Endodermal cell (in vitro differentiated cells): Measurements from ENCODE around the gene PTPRM. TPM values are rescaled to one million over a fixed set of nuclear protein-coding genes. Genes with fewer than 3 reads are reported as not detected.

Source experiments
- DNase-seq: peaks from one replicate; pipeline ENCODE4 v3.0.0-alpha.2; 2017
- H3K27ac ChIP-seq: 2 replicates; pipeline ENCODE4 v1.5.1; 2013; ENCODE audit warnings: mild to moderate bottlenecking, low read depth, low read length, moderate library complexity
- H3K27me3 ChIP-seq: 2 replicates; pipeline ENCODE4 v1.6.1; 2013; ENCODE audit warnings: mild to moderate bottlenecking, low read length, moderate library complexity; ENCODE audit not compliant: insufficient read depth, control insufficient read depth, poor library complexity, severe bottlenecking
- H3K36me3 ChIP-seq: 2 replicates; pipeline ENCODE4 v1.7.0; 2013; ENCODE audit warnings: mild to moderate bottlenecking, low read length, moderate library complexity; ENCODE audit not compliant: control insufficient read depth, insufficient read depth
- H3K4me1 ChIP-seq: one replicate; pipeline ENCODE4 v1.7.0; 2013; ENCODE audit warnings: low read length; ENCODE audit not compliant: control insufficient read depth, insufficient read depth
- H3K4me3 ChIP-seq: 2 replicates; pipeline ENCODE4 v1.5.1; 2013; ENCODE audit warnings: mild to moderate bottlenecking, low read length, moderate library complexity
- H3K9ac ChIP-seq: 2 replicates; pipeline ENCODE4 v1.6.1; 2013; ENCODE audit warnings: mild to moderate bottlenecking, low read length, moderate library complexity; ENCODE audit not compliant: poor library complexity, severe bottlenecking; ENCODE audit errors: extremely low read depth
- H3K9me3 ChIP-seq: 2 replicates; pipeline ENCODE4 v1.6.1; 2013; ENCODE audit warnings: mild to moderate bottlenecking, low read length, moderate library complexity; ENCODE audit not compliant: control insufficient read depth
- H3K27ac Mint-ChIP-seq: 2 replicates; pipeline ENCODE4 v1.8.0; 2020; ENCODE audit warnings: mixed read lengths
- H3K27me3 Mint-ChIP-seq: 2 replicates; pipeline ENCODE4 v1.8.0; 2021; ENCODE audit warnings: mild to moderate bottlenecking, mixed read lengths; ENCODE audit not compliant: insufficient read depth
- H3K36me3 Mint-ChIP-seq: 2 replicates; pipeline ENCODE4 v1.8.0; 2020; ENCODE audit warnings: low read depth, mixed read lengths
- H3K4me1 Mint-ChIP-seq: 2 replicates; pipeline ENCODE4 v1.8.0; 2020; ENCODE audit warnings: mixed read lengths
- H3K4me3 Mint-ChIP-seq: 2 replicates; pipeline ENCODE4 v1.8.0; 2020; ENCODE audit warnings: mild to moderate bottlenecking, moderate library complexity, mixed read lengths
- H3K9me3 Mint-ChIP-seq: 2 replicates; pipeline ENCODE4 v1.8.0; 2020; ENCODE audit warnings: mild to moderate bottlenecking, mixed read lengths
- WGBS, 2 experiments: methylation state at CpG; one replicate each; pipeline versions ENCODE4 v1.1.5 to v1.1.7; 2013; ENCODE audit warnings: missing lambda C conversion rate in 2 of 2, mixed read lengths in 1 of 2; ENCODE audit not compliant: insufficient coverage in 1 of 2, insufficient read length in 1 of 2; 5-methylcytosine and 5-hydroxymethylcytosine counted together
- total RNA-seq, 2 donors: library from RNA; stranded (reverse); fragmentation: NEBNext Ultra II Directional in 1 of 2; extraction: Animal tissue kit (Norgen Biotek cat#: 25700) in 1 of 2; gene quantifications; 2 replicates in 1 of 2; 3 replicates in 1 of 2; pipeline ENCODE4 v1.2.1, GENCODE V29; 2021
- TF ChIP-seq, protein P1 (sequence below): fragments of 200-600 bp; sonication (generic); conservative IDR thresholded peaks from 2 replicates; pipeline ENCODE4 v1.5.0; 2021; ENCODE audit warnings: antibody characterized with exemption, mild to moderate bottlenecking

Gene PTPRM
- total RNA-seq, 2 donors from 2014 or later = 47.2 to 57.6 TPM

DNA sequence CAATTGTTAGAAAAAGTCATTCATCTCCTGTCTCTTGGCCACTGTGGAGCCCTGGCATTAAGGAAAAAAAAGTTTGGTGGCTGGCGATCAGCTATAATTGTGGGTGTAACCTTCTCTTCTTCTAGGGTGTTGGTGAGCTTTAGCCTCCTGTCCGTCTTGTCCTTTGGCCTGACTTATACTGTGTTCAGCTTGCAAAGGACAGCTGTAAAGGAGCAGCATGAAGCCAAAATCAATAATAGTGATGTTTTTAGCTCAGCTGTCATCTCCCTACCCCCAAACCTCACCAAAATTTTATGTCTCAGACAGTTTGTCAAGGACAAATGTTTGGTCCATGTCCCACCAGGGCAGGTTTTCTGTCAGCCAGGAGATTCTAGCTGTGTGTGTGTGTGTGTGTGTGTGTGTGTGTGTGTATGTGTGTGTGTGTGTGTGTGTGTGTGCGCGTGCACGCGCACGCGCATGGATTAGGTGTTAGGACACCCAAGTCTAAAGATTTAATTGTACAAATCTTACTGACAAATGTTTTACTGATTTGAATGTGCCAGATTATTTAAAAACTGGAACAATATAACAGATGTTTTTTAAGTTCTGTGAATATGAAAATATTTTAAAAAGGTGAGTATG lies 109.2 kb downstream of the PTPRM start:
- Mint-ChIP-seq H3K27me3 (no peaks in the 10 kb centered on the region), H3K4me3 (no peak overlapping the region), H3K27ac (no peak overlapping the region), H3K9me3 (no peaks in the 10 kb centered on the region), H3K36me3 (no peaks in the 10 kb centered on the region), H3K4me1 (peaks cover 3% of the 10 kb centered on the region)
- Histone ChIP-seq H3K4me1 (no peaks in the 10 kb centered on the region), H3K9me3 (no peaks in the 10 kb centered on the region), H3K4me3 (no peak overlapping the region), H3K27me3 (no peaks in the 10 kb centered on the region), H3K36me3 (no peaks in the 10 kb centered on the region), H3K27ac (no peak overlapping the region), H3K9ac (no peak overlapping the region)
- TF ChIP-seq, protein P1, sequence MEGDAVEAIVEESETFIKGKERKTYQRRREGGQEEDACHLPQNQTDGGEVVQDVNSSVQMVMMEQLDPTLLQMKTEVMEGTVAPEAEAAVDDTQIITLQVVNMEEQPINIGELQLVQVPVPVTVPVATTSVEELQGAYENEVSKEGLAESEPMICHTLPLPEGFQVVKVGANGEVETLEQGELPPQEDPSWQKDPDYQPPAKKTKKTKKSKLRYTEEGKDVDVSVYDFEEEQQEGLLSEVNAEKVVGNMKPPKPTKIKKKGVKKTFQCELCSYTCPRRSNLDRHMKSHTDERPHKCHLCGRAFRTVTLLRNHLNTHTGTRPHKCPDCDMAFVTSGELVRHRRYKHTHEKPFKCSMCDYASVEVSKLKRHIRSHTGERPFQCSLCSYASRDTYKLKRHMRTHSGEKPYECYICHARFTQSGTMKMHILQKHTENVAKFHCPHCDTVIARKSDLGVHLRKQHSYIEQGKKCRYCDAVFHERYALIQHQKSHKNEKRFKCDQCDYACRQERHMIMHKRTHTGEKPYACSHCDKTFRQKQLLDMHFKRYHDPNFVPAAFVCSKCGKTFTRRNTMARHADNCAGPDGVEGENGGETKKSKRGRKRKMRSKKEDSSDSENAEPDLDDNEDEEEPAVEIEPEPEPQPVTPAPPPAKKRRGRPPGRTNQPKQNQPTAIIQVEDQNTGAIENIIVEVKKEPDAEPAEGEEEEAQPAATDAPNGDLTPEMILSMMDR = no peak
- no peak for DNase-seq
- 91% methylated on average over 3 of the region's 8 CpGs; no CpG with 5 or more reads in 1 of the 2 experiments for WGBS, 2 experiments

DNA sequence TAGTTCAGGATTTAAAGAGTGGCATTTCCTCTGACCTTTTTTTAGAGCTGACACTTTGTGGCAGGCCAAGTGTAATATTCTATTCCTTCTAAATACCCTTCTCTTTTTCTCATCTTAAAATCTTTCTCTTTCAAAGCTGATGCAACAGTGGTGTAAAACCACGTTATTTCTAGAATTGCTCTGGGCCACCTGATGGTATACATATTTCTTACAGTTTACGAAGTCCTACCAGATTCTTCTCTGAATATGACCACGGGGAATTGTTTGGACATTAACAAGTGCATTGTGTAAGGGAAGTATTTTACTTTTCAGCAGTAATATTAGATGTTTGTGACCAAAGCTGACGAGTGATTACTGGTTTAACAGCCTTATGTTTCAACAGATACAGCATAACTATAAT lies 109.9 kb downstream of the PTPRM start:
- Histone ChIP-seq H3K27ac (no peak overlapping the region), H3K9ac (no peak overlapping the region), H3K27me3 (no peaks in the 10 kb centered on the region), H3K36me3 (no peaks in the 10 kb centered on the region), H3K4me3 (no peak overlapping the region), H3K4me1 (no peaks in the 10 kb centered on the region), H3K9me3 (no peaks in the 10 kb centered on the region)
- no peak for DNase-seq
- no peaks in the 10 kb centered on the region for H3K36me3 Mint-ChIP-seq
- WGBS, 2 experiments = 93 to 100% methylated on average over 3 to 4 of the region's 4 CpGs
- H3K27ac Mint-ChIP-seq = no peak overlapping the region
- no peak overlapping the region for H3K4me3 Mint-ChIP-seq
- TF ChIP-seq, protein P1 = no peak
- H3K27me3 Mint-ChIP-seq = no peaks in the 10 kb centered on the region
- no peaks in the 10 kb centered on the region for H3K9me3 Mint-ChIP-seq
- H3K4me1 Mint-ChIP-seq = peaks cover 9% of the 10 kb centered on the region

DNA sequence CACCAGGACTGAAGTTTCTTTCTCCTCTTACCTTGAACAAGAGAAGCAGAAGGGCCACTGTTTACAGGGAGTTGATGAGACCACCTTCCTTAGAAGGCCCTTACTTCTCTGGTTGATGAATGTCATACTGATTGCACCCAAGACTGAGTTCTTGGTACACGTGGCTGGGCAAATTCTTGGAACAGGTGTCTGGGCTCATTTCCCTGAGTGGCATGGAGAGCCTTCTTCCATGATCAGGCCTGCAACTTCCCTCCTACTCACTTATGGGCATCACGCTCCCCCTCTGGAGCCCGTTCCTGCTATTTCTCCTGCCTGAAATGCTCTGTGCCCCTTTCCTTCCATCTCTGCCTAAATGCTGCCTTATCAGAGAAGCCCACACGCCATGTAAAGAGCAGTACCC lies 110.3 kb downstream of the PTPRM start:
- Mint-ChIP-seq H3K27ac (no peak overlapping the region), H3K27me3 (no peaks in the 10 kb centered on the region), H3K36me3 (no peaks in the 10 kb centered on the region), H3K4me1 (peaks cover 10% of the 10 kb centered on the region), H3K9me3 (no peaks in the 10 kb centered on the region), H3K4me3 (no peak overlapping the region)
- 95% methylated on average over 3 to 4 of the region's 4 CpGs for WGBS, 2 experiments
- Histone ChIP-seq H3K27ac (no peak overlapping the region), H3K27me3 (no peaks in the 10 kb centered on the region), H3K4me1 (no peaks in the 10 kb centered on the region), H3K9ac (no peak overlapping the region), H3K4me3 (no peak overlapping the region), H3K36me3 (no peaks in the 10 kb centered on the region), H3K9me3 (no peaks in the 10 kb centered on the region)
- TF ChIP-seq, protein P1 = no peak
- DNase-seq = no peak
